OCI-LY3 (cell line): ENCODE results near the gene GNAO1.

ENCODE experiments used
- CTCF ChIP-seq: fragments of 200-600, 300-600 bp; sonication (generic); IDR thresholded peaks from 2 replicates; pipeline ENCODE4 v1.5.1; 2014; ENCODE audit warnings: antibody characterized with exemption, low read length, low read depth
- EZH2phosphoT487 ChIP-seq: fragments of 200-600 bp; shearing (Covaris generic); IDR thresholded peaks from 2 replicates; pipeline ENCODE4 v1.6.1; 2018; ENCODE audit warnings: antibody characterized with exemption, mixed run types, low read depth

GRCh38 chr16:56349711-56350161 lies 158.4 kb downstream of the GNAO1 start:
- TF ChIP-seq CTCF (no peak), EZH2phosphoT487 (no peak)
